ENCODE measurements around the gene RAB25.

The RAB25 gene

DNA sequence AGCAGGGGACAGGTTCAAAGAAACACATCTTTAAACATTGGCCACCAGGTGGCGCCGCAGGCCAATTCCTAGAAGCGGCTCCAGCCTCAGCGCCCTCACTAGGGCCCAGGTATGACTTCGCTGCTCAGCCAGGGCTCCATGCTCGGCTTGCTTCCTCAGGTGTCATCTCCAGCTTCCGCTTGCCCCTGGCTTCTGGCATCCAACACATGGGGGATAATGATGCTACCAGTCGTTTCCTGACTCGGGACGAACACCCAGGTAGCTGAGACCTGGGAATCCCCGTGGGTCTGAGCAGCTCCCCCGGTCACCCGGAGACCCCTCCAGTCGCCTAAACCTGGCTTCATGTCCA is 29.9 kb downstream of the RAB25 start:
- TF ChIP-seq ZBTB48 (tag by site-specific recombination; IDR thresholded peaks at IDR 0.05) (0 out of 2 replicates have a peak, but pooled peaks have one; percentile 32), ZNF549 (tag by site-specific recombination; IDR thresholded peaks at IDR 0.05) (no peak), ZNF629 (tag by site-specific recombination; IDR thresholded peaks at IDR 0.05) (0 out of 2 replicates have a peak, but pooled peaks have one; percentile 19), ZNF571 (tag by site-specific recombination; IDR thresholded peaks at IDR 0.05) (no peak), ZEB2 (tag by site-specific recombination; IDR thresholded peaks at IDR 0.05) (peak; percentile 73; the same call in 1 of the 2 replicates), ZNF114 (tag by site-specific recombination; IDR thresholded peaks at IDR 0.05) (no peak), ZNF341 (tag by site-specific recombination; IDR thresholded peaks at IDR 0.05; ENCODE audit: low read depth) (no peak), ZNF654 (tag by site-specific recombination; IDR thresholded peaks at IDR 0.05; ENCODE audit: low read depth) (peak; percentile 86), ZBTB8A (tag by site-specific recombination; IDR thresholded peaks at IDR 0.05) (0 out of 2 replicates have a peak, but pooled peaks have one; percentile 28), ZSCAN30 (tag by site-specific recombination; IDR thresholded peaks at IDR 0.05) (peak; percentile 51; the same call in 1 of the 2 replicates), YY1 (tag by site-specific recombination; IDR thresholded peaks at IDR 0.05) (no peak), SP7 (tag by site-specific recombination; IDR thresholded peaks at IDR 0.05) (peak; percentile 43; the same call in 1 of the 2 replicates), ZNF169 (tag by site-specific recombination; IDR thresholded peaks at IDR 0.05) (no peak)
- TF ChIP-seq, protein P1, sequence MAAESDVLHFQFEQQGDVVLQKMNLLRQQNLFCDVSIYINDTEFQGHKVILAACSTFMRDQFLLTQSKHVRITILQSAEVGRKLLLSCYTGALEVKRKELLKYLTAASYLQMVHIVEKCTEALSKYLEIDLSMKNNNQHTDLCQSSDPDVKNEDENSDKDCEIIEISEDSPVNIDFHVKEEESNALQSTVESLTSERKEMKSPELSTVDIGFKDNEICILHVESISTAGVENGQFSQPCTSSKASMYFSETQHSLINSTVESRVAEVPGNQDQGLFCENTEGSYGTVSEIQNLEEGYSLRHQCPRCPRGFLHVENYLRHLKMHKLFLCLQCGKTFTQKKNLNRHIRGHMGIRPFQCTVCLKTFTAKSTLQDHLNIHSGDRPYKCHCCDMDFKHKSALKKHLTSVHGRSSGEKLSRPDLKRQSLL (tag by site-specific recombination; IDR thresholded peaks at IDR 0.05) = peak; percentile 19; the same call in 1 of the 2 replicates
- TF ChIP-seq, protein P2, sequence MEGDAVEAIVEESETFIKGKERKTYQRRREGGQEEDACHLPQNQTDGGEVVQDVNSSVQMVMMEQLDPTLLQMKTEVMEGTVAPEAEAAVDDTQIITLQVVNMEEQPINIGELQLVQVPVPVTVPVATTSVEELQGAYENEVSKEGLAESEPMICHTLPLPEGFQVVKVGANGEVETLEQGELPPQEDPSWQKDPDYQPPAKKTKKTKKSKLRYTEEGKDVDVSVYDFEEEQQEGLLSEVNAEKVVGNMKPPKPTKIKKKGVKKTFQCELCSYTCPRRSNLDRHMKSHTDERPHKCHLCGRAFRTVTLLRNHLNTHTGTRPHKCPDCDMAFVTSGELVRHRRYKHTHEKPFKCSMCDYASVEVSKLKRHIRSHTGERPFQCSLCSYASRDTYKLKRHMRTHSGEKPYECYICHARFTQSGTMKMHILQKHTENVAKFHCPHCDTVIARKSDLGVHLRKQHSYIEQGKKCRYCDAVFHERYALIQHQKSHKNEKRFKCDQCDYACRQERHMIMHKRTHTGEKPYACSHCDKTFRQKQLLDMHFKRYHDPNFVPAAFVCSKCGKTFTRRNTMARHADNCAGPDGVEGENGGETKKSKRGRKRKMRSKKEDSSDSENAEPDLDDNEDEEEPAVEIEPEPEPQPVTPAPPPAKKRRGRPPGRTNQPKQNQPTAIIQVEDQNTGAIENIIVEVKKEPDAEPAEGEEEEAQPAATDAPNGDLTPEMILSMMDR (tag by site-specific recombination; IDR thresholded peaks at IDR 0.05) = peak; percentile 93
- TF ChIP-seq, protein P3, sequence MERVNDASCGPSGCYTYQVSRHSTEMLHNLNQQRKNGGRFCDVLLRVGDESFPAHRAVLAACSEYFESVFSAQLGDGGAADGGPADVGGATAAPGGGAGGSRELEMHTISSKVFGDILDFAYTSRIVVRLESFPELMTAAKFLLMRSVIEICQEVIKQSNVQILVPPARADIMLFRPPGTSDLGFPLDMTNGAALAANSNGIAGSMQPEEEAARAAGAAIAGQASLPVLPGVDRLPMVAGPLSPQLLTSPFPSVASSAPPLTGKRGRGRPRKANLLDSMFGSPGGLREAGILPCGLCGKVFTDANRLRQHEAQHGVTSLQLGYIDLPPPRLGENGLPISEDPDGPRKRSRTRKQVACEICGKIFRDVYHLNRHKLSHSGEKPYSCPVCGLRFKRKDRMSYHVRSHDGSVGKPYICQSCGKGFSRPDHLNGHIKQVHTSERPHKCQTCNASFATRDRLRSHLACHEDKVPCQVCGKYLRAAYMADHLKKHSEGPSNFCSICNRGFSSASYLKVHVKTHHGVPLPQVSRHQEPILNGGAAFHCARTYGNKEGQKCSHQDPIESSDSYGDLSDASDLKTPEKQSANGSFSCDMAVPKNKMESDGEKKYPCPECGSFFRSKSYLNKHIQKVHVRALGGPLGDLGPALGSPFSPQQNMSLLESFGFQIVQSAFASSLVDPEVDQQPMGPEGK (tag by site-specific recombination; IDR thresholded peaks at IDR 0.05) = no peak
- TF ChIP-seq, protein P4, sequence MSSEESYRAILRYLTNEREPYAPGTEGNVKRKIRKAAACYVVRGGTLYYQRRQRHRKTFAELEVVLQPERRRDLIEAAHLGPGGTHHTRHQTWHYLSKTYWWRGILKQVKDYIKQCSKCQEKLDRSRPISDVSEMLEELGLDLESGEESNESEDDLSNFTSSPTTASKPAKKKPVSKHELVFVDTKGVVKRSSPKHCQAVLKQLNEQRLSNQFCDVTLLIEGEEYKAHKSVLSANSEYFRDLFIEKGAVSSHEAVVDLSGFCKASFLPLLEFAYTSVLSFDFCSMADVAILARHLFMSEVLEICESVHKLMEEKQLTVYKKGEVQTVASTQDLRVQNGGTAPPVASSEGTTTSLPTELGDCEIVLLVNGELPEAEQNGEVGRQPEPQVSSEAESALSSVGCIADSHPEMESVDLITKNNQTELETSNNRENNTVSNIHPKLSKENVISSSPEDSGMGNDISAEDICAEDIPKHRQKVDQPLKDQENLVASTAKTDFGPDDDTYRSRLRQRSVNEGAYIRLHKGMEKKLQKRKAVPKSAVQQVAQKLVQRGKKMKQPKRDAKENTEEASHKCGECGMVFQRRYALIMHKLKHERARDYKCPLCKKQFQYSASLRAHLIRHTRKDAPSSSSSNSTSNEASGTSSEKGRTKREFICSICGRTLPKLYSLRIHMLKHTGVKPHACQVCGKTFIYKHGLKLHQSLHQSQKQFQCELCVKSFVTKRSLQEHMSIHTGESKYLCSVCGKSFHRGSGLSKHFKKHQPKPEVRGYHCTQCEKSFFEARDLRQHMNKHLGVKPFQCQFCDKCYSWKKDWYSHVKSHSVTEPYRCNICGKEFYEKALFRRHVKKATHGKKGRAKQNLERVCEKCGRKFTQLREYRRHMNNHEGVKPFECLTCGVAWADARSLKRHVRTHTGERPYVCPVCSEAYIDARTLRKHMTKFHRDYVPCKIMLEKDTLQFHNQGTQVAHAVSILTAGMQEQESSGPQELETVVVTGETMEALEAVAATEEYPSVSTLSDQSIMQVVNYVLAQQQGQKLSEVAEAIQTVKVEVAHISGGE (tag by site-specific recombination; conservative IDR thresholded peaks at IDR 0.05; ENCODE audit: low read depth) = no peak
- TF ChIP-seq, protein P5, sequence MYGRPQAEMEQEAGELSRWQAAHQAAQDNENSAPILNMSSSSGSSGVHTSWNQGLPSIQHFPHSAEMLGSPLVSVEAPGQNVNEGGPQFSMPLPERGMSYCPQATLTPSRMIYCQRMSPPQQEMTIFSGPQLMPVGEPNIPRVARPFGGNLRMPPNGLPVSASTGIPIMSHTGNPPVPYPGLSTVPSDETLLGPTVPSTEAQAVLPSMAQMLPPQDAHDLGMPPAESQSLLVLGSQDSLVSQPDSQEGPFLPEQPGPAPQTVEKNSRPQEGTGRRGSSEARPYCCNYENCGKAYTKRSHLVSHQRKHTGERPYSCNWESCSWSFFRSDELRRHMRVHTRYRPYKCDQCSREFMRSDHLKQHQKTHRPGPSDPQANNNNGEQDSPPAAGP (tag by site-specific recombination; IDR thresholded peaks at IDR 0.05) = peak; percentile 36; the same call in 1 of the 2 replicates
- Histone ChIP-seq H3K9me3 (ENCODE audit: control insufficient read depth, insufficient read depth, low read depth, low read length) (no peaks in the 10 kb centered on the region), H3K4me3 (ENCODE audit: low read depth, low read length) (no peak overlapping the region), H3K36me3 (ENCODE audit: control insufficient read depth in 2 of 2, insufficient read depth in 1 of 2, low read length in 2 of 2) (peaks cover 0 to 4% of the 10 kb centered on the region in 2 experiments; a peak in 2 of 3 replicates), H3K4me1 (ENCODE audit: control insufficient read depth, insufficient read depth, low read length) (no peaks in the 10 kb centered on the region), H3K27ac (ENCODE audit: extremely low read depth, low read depth, low read length) (no peak overlapping the region)
- POLR2A ChIA-PET = interaction anchor here (1.1 kb wide), 1 partner anchor 24 kb away, joined by 4 read pairs; no protein-coding TSS in a partner anchor
- CTCF ChIA-PET = interaction anchor here (0.6 to 22.5 kb wide), 22 partner anchors 8 to 355 kb away, joined by 3 to 1029 read pairs (median 5); partner anchors contain the start of genes LMNA and MEX3A

Data from HEK293 (cell line).